DND-41 (cell line): ENCODE measurements around the gene TCF25.
A peak's percentile ranks its signal among the peaks of the same experiment; 100 is the strongest.

Experiments
- ATAC-seq: fragments of 200-7000 bp; cut with Tn5 transposase; 3 replicates; pipeline ENCODE4 v1.9.1; 2021; ENCODE audit warnings: low read depth; ENCODE audit not compliant: insufficient read depth
- DNase-seq: peaks from one replicate; pipeline ENCODE4 v3.0.0-alpha.2; 2020
- H2AFZ ChIP-seq: 2 replicates; pipeline ENCODE4 v1.6.0; 2012; ENCODE audit warnings: low read depth, low read length
- H3K27ac ChIP-seq: 2 replicates; pipeline ENCODE4 v1.5.1; 2012; ENCODE audit warnings: low read length, inconsistent platforms
- H3K27me3 ChIP-seq: fragments of 200-600 bp; sonication (generic); 2 replicates; pipeline ENCODE4 v1.6.0; 2012; ENCODE audit warnings: low read length, mild to moderate bottlenecking, inconsistent platforms; ENCODE audit not compliant: insufficient read depth, poor library complexity
- H3K36me3 ChIP-seq: 2 replicates; pipeline ENCODE4 v1.5.1; 2012; ENCODE audit warnings: low read length, inconsistent platforms; ENCODE audit not compliant: insufficient read depth
- H3K4me1 ChIP-seq: 2 replicates; pipeline ENCODE4 v1.5.1; 2012; ENCODE audit warnings: mild to moderate bottlenecking, low read length; ENCODE audit not compliant: insufficient read depth
- H3K4me2 ChIP-seq: 2 replicates; pipeline ENCODE4 v1.6.0; 2012; ENCODE audit warnings: mild to moderate bottlenecking, moderate library complexity, low read length, inconsistent platforms; ENCODE audit not compliant: insufficient read depth
- H3K4me3 ChIP-seq, 2 experiments: fragments of 200-600 bp in 1 of 2; shearing (Covaris generic) in 1 of 2; 2 replicates each; pipeline ENCODE4 v1.5.1; 2012 to 2016; ENCODE audit warnings: inconsistent platforms in 2 of 2, low read length in 2 of 2, mild to moderate bottlenecking in 2 of 2, low read depth in 1 of 2, moderate library complexity in 1 of 2
- H3K79me2 ChIP-seq: 2 replicates; pipeline ENCODE4 v1.6.0; 2012; ENCODE audit warnings: low read length, inconsistent platforms; ENCODE audit not compliant: insufficient read depth
- H3K9ac ChIP-seq: 2 replicates; pipeline ENCODE4 v1.6.0; 2012; ENCODE audit warnings: low read depth, mild to moderate bottlenecking, inconsistent platforms, low read length, moderate library complexity
- H3K9me3 ChIP-seq: 2 replicates; pipeline ENCODE4 v1.5.1; 2012; ENCODE audit warnings: low read length, moderate library complexity, mild to moderate bottlenecking, inconsistent platforms; ENCODE audit not compliant: insufficient read depth, severe bottlenecking
- H4K20me1 ChIP-seq: 2 replicates; pipeline ENCODE4 v1.6.0; 2012; ENCODE audit warnings: low read length; ENCODE audit not compliant: insufficient read depth
- EZH2 ChIP-seq: IDR thresholded peaks from 3 replicates; pipeline ENCODE4 v1.6.1; 2012; ENCODE audit warnings: borderline replicate concordance, low read depth, mild to moderate bottlenecking, moderate library complexity, low read length, inconsistent platforms; ENCODE audit not compliant: severe bottlenecking
- TF ChIP-seq, protein P1 (sequence below): IDR thresholded peaks from 2 replicates; pipeline ENCODE4 v1.5.1; 2012; ENCODE audit warnings: borderline replicate concordance, low read length, moderate library complexity, mild to moderate bottlenecking; ENCODE audit not compliant: poor library complexity, severe bottlenecking; ENCODE audit errors: extremely low read depth

The TCF25 gene

DNA sequence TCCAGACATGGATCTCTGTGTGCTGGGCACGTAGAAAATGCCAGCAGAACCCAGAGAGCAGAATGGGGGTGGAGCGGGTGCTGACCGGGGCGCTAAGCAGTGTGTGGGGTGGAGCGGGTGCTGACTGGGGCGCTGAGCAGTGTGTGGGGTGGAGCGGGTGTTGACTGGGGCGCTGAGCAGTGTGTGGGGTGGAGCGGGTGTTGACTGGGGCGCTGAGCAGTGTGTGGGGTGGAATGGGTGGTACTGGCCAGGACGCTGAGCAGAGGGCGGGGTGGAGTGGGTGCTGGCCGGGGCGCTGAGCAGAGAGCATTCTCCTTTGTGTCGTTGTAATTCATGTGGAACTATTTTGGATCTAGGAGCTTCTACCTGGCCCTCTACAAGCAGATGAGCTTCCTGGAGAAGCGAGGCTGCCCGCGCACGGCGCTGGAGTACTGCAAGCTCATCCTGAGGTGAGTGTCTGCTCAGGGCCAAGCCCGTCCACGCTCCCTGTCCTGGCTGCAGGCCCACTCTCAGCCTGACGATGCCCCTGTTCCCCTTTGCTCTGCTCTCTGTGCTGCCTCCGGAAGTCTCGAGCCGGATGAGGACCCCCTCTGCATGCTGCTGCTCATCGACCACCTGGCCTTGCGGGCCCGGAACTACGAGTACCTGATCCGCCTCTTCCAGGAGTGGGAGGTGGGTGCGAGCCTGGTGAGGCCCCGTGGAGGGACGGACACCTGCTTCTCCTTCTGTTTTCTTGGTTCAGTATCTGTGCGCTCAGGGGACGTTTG, 25.0 kb downstream of the TCF25 start:
- Histone ChIP-seq H3K9me3 (no peaks in the 10 kb centered on the region), H3K27me3 (no peaks in the 10 kb centered on the region), H3K27ac (no peak overlapping the region), H3K4me3 (no peak overlapping the region), H3K4me2 (no peak overlapping the region), H3K4me1 (no peaks in the 10 kb centered on the region), H3K9ac (no peak overlapping the region), H4K20me1 (peaks cover 37% of the 10 kb centered on the region), H2AFZ (no peak overlapping the region), H3K36me3 (peaks cover 79% of the 10 kb centered on the region), H3K79me2 (no peaks in the 10 kb centered on the region)
- DNase-seq (no peak), ATAC-seq (peak; percentile 20; the same call in 1 of the 3 replicates)
- TF ChIP-seq, protein P1, sequence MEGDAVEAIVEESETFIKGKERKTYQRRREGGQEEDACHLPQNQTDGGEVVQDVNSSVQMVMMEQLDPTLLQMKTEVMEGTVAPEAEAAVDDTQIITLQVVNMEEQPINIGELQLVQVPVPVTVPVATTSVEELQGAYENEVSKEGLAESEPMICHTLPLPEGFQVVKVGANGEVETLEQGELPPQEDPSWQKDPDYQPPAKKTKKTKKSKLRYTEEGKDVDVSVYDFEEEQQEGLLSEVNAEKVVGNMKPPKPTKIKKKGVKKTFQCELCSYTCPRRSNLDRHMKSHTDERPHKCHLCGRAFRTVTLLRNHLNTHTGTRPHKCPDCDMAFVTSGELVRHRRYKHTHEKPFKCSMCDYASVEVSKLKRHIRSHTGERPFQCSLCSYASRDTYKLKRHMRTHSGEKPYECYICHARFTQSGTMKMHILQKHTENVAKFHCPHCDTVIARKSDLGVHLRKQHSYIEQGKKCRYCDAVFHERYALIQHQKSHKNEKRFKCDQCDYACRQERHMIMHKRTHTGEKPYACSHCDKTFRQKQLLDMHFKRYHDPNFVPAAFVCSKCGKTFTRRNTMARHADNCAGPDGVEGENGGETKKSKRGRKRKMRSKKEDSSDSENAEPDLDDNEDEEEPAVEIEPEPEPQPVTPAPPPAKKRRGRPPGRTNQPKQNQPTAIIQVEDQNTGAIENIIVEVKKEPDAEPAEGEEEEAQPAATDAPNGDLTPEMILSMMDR = no peak
- TF ChIP-seq EZH2 = no peak

DNA sequence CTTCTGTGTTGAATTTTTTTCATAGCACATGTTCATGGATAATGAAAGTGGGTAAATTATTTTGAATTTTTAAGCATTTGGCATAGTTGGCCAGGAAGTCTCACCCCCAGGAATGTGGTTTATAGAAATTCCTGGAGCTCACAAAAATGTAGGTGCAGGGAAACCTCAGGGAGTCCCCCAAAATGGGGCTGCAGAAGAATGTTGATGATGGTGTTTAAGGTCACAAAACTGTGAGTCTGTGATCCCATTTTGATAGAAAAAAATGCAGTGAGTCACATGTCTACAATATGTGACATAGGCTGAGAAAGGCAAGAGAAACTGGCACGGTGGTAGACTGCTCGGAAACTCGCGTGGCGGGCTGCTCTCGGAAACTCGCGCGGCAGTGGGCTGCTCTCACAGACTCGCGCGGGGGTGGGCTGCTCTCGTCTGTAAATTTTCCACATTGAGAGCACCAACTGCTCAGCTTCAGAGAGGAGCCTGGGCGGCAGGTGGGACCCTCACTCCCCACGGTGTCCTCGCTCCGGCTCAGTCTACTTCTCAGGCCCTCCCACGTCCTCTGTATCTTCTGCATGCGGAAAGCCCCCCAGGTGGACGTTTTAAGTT, 26.6 kb downstream of the TCF25 start:
- no peak overlapping the region for H3K27ac ChIP-seq
- no peaks in the 10 kb centered on the region for H3K9me3 ChIP-seq
- H3K79me2 ChIP-seq = no peaks in the 10 kb centered on the region
- H3K27me3 ChIP-seq = no peaks in the 10 kb centered on the region
- no peak overlapping the region for H3K4me3 ChIP-seq
- no peak for TF ChIP-seq EZH2
- TF ChIP-seq, protein P1 = no peak
- no peaks in the 10 kb centered on the region for H3K4me1 ChIP-seq
- DNase-seq (no peak), ATAC-seq (no peak)
- peaks cover 78% of the 10 kb centered on the region for H3K36me3 ChIP-seq
- H2AFZ ChIP-seq = no peak overlapping the region
- no peak overlapping the region for H3K9ac ChIP-seq
- no peak overlapping the region for H3K4me2 ChIP-seq
- H4K20me1 ChIP-seq = peaks cover 30% of the 10 kb centered on the region

DNA sequence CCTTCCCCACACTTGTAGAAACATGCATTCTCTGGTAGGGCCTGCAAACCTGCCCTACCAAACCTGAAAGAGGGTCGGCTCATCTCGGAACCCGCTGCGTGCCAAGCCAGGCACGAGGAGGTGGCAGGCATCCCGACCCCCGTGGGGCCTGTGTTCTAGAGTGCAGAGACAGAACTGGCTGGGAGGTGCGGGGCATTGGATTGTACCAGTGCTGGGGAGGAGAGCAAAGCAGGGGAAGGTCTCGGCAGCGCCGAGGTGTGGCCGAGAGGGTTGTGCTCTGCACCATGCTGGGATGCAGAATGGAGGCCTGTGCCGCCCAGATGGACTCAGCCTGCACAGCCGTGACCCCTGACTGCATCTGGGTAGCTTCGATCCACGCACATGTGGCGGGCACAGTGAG, 27.5 kb downstream of the TCF25 start:
- no peaks in the 10 kb centered on the region for H3K79me2 ChIP-seq
- no peaks in the 10 kb centered on the region for H3K9me3 ChIP-seq
- H3K27ac ChIP-seq = no peak overlapping the region
- no peaks in the 10 kb centered on the region for H3K4me1 ChIP-seq
- H3K4me2 ChIP-seq = no peak overlapping the region
- no peak for ATAC-seq
- no peaks in the 10 kb centered on the region for H3K27me3 ChIP-seq
- H4K20me1 ChIP-seq = peaks cover 25% of the 10 kb centered on the region
- no peak for DNase-seq
- no peak overlapping the region for H3K4me3 ChIP-seq
- TF ChIP-seq EZH2 = no peak
- TF ChIP-seq, protein P1 = no peak
- H2AFZ ChIP-seq = no peak overlapping the region
- peaks cover 79% of the 10 kb centered on the region for H3K36me3 ChIP-seq
- no peak overlapping the region for H3K9ac ChIP-seq

DNA sequence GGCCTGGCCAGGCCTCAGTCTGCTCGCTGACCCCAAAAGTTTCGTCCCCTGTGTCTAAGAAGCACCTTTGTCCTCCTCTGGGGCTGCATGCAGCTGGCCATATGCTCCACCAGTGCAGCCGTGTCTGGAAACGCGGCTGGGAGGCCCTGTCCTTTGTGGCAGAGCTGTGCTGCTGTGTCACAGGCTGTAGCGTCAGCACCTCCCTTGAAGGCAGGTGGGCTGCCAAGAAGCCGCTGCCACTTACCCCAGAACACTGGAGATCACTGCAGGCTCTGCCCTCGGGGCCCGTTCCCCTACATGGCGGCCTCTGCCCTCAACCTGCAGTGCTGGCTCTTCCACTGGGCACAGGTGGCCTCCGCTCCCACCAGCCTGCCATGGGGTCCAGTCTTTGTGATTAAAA, 29.6 kb downstream of the TCF25 start:
- Histone ChIP-seq H3K4me1 (no peaks in the 10 kb centered on the region), H3K27ac (no peak overlapping the region), H4K20me1 (peaks cover 23% of the 10 kb centered on the region), H3K36me3 (peaks cover 77% of the 10 kb centered on the region), H2AFZ (no peak overlapping the region), H3K9ac (no peak overlapping the region), H3K4me2 (no peak overlapping the region), H3K27me3 (no peaks in the 10 kb centered on the region), H3K4me3 (no peak overlapping the region), H3K9me3 (no peaks in the 10 kb centered on the region), H3K79me2 (no peaks in the 10 kb centered on the region)
- no peak for DNase-seq
- TF ChIP-seq, protein P1 = no peak
- no peak for TF ChIP-seq EZH2
- ATAC-seq = no peak
